HepG2 (cell line): ENCODE results near the gene MED12L. TPM values are rescaled to one million over a fixed set of nuclear protein-coding genes. Genes with fewer than 3 reads are reported as not detected.

ENCODE experiments used
- ATAC-seq: fragments of 200-7000 bp; cut with Tn5 transposase; 3 replicates; pipeline ENCODE4 v1.9.1; 2020; ENCODE audit warnings: mild to moderate bottlenecking, moderate library complexity
- BruUV-seq: library from RNA; stranded (reverse); fragments of 400-500 nt; replicated peaks from 2 replicates; lab custom pipeline; 2021; lab: Mats Ljungman, UMichigan
- CTCF ChIA-PET: fragments of 300-600 bp; formaldehyde crosslinking; extraction: SDS; loops from one replicate; lab custom pipeline; 2021; ENCODE audit warnings: low total read pairs, inconsistent platforms, low intra/inter-chr PET ratio; lab: Yijun Ruan, JAX
- POLR2A ChIA-PET: fragments of 350-600 bp; sonication (Branson Sonifier 250); formaldehyde crosslinking; loops from one replicate; lab custom pipeline; 2020; ENCODE audit warnings: antibody characterized with exemption, inconsistent platforms; lab: Yijun Ruan, JAX
- DNase-seq: peaks from one replicate; pipeline ENCODE4 v3.0.0-alpha.2; 2015; ENCODE audit warnings: low spot score
- FAIRE-seq: peaks from 3 replicates; lab custom pipeline; 2011; peaks lifted over from hg19 to GRCh38; lab: Jason Lieb, UNC
- H2AFZ ChIP-seq: one replicate; pipeline ENCODE4 v1.6.1; 2011; ENCODE audit warnings: low read length, inconsistent platforms
- H3K27ac ChIP-seq: fragments of 300-600 bp; 3 replicates; pipeline ENCODE4 v1.8.0; 2011; ENCODE audit warnings: mixed run types, mild to moderate bottlenecking, mixed read lengths, low read length, inconsistent platforms; ENCODE audit not compliant: insufficient read depth; ENCODE audit errors: extremely low read length
- H3K27me3 ChIP-seq, 2 experiments: fragments of 200-600 bp in 1 of 2; 2 replicates in 1 of 2; 3 replicates in 1 of 2; pipeline versions ENCODE4 v1.6.0 to v1.8.0; 2011; ENCODE audit warnings: low read length in 2 of 2, mild to moderate bottlenecking in 2 of 2, moderate library complexity in 2 of 2, inconsistent platforms in 1 of 2; ENCODE audit not compliant: insufficient read depth in 2 of 2, control insufficient read depth in 1 of 2
- H3K36me3 ChIP-seq, 2 experiments: fragments of 200-600 bp in 1 of 2; replicated peaks in 1 of 2; 2 replicates in 1 of 2; 3 replicates in 1 of 2; pipeline versions ENCODE4 v1.5.1 to v1.8.0; 2011; ENCODE audit warnings: low read length in 2 of 2, inconsistent platforms in 1 of 2; ENCODE audit not compliant: insufficient read depth in 2 of 2, control insufficient read depth in 1 of 2
- H3K4me1 ChIP-seq: 2 replicates; pipeline ENCODE4 v1.5.1; 2012; ENCODE audit warnings: low read length, inconsistent platforms; ENCODE audit not compliant: insufficient read depth
- H3K4me2 ChIP-seq: 2 replicates; pipeline ENCODE4 v1.6.0; 2011; ENCODE audit warnings: low read depth, low read length, inconsistent platforms
- H3K4me3 ChIP-seq, 3 experiments: fragments of 200-600 bp in 1 of 3; sonication (generic), shearing (Covaris generic) in 1 of 3; replicated peaks in 1 of 3; 2 replicates each; pipeline ENCODE4 v1.5.1; 2011 to 2016; ENCODE audit warnings: low read length in 3 of 3, inconsistent platforms in 2 of 3, low read depth in 2 of 3, mild to moderate bottlenecking in 2 of 3, control low read depth in 1 of 3, mixed read lengths in 1 of 3; ENCODE audit not compliant: insufficient read depth in 1 of 3
- H3K79me2 ChIP-seq: one replicate; pipeline ENCODE4 v1.6.1; 2011; ENCODE audit warnings: low read length, inconsistent platforms; ENCODE audit not compliant: insufficient read depth
- H3K9ac ChIP-seq: 2 replicates; pipeline ENCODE4 v1.6.0; 2011; ENCODE audit warnings: mild to moderate bottlenecking, low read depth, low read length, inconsistent platforms; ENCODE audit not compliant: insufficient read depth
- H3K9me3 ChIP-seq: 2 replicates; pipeline ENCODE4 v1.5.1; 2012; ENCODE audit warnings: mild to moderate bottlenecking, low read length
- H4K20me1 ChIP-seq: 2 replicates; pipeline ENCODE4 v1.6.0; 2011; ENCODE audit warnings: inconsistent platforms, mild to moderate bottlenecking, low read length, moderate library complexity; ENCODE audit not compliant: insufficient read depth
- ATF7 ChIP-seq, 2 experiments: fragments of 450-650 bp in 1 of 2; sonication (generic) in 1 of 2; formaldehyde crosslinking in 1 of 2; IDR thresholded peaks; 2 replicates each; pipeline versions ENCODE4 v1.4.0 to v1.6.1; 2016 to 2020; ENCODE audit warnings: antibody characterized with exemption in 1 of 2, mild to moderate bottlenecking in 1 of 2, missing genetic modification reagents in 1 of 2
- ATF7-NPFF ChIP-seq: sonication (generic); formaldehyde crosslinking; IDR thresholded peaks from 2 replicates; pipeline ENCODE4 v1.8.1; 2023; ENCODE audit warnings: mild to moderate bottlenecking, low read depth, missing genetic modification reagents, moderate library complexity
- CC2D1A ChIP-seq: sonication (generic); formaldehyde crosslinking; IDR thresholded peaks from 2 replicates; pipeline ENCODE4 v1.8.1; 2023; ENCODE audit warnings: mild to moderate bottlenecking, missing genetic modification reagents
- CENPBD1 ChIP-seq: sonication (generic); formaldehyde crosslinking; IDR thresholded peaks from 2 replicates; pipeline ENCODE4 v1.8.0; 2022; ENCODE audit warnings: missing genetic modification reagents, low read depth, mild to moderate bottlenecking, borderline replicate concordance
- HOMEZ ChIP-seq: IDR thresholded peaks from 2 replicates; pipeline ENCODE4 v1.6.1; 2016; ENCODE audit warnings: low read depth
- PAXIP1 ChIP-seq: sonication (generic); formaldehyde crosslinking; conservative IDR thresholded peaks from 2 replicates; pipeline ENCODE4 v1.4.0; 2020; ENCODE audit warnings: mild to moderate bottlenecking, missing genetic modification reagents, moderate library complexity
- ZBTB42 ChIP-seq: sonication (generic); formaldehyde crosslinking; IDR thresholded peaks from 2 replicates; pipeline ENCODE4 v1.5.0; 2020; ENCODE audit warnings: mild to moderate bottlenecking, missing genetic modification reagents
- ZNF367 ChIP-seq: sonication (generic); formaldehyde crosslinking; IDR thresholded peaks from 2 replicates; pipeline ENCODE4 v1.4.0; 2020; ENCODE audit warnings: missing genetic modification reagents, borderline replicate concordance
- ZNF704 ChIP-seq: sonication (generic); formaldehyde crosslinking; IDR thresholded peaks from 2 replicates; pipeline ENCODE4 v1.8.1; 2023; ENCODE audit warnings: mild to moderate bottlenecking, inconsistent platforms, moderate library complexity, missing genetic modification reagents, borderline replicate concordance
- ZSCAN20 ChIP-seq: sonication (generic); formaldehyde crosslinking; IDR thresholded peaks from 2 replicates; pipeline ENCODE4 v1.4.0; 2020; ENCODE audit warnings: missing genetic modification reagents, mild to moderate bottlenecking, borderline replicate concordance
- WGBS: methylation state at CpG from one replicate; pipeline ENCODE4 v1.1.6; 2017; ENCODE audit warnings: low lambda C conversion rate; 5-methylcytosine and 5-hydroxymethylcytosine counted together
- in situ Hi-C: cut with HindIII; loops from 2 replicates; pipeline ENCODE4 v1.10.0; 2017; ENCODE audit warnings: low pct_unique_long_range_greater_than_20kb; ENCODE audit not compliant: extremely low pct_ligation_motif_present
- intact Hi-C: fragments of 100-400 bp; cut with micrococcal nuclease; formaldehyde crosslinking; loops from one replicate; pipeline ENCODE4 v1.10.0; 2022; ENCODE audit not compliant: unreplicated experiment
- polyA plus RNA-seq, 8 experiments: library from polyadenylated mRNA; depleted of rRNA in 3 of 8; stranded (reverse) in 7 of 8; unstranded in 1 of 8; fragments of >200 nt; fragmentation: Illumina TruSeq in 4 of 8; extraction: Trizol in 4 of 8; gene quantifications; 2 replicates each; pipeline versions ENCODE4 v1.2.1 to v1.2.3, GENCODE V29; 2011 to 2016; ENCODE audit warnings: low read depth in 4 of 8, missing spikeins in 1 of 8, mixed read lengths in 1 of 8; ENCODE audit not compliant: insufficient read depth in 1 of 8
- total RNA-seq, 5 experiments: library from RNA; depleted of rRNA; stranded (reverse); fragments of >200 nt; fragmentation: Illumina TruSeq; extraction: Trizol; gene quantifications; 2 replicates each; pipeline ENCODE4 v1.2.3, GENCODE V29; 2016; ENCODE audit warnings: low read depth in 1 of 5

Gene MED12L
- total and polyA plus RNA-seq, 2 of the 13 experiments (the other 11 are each of a cell fraction or from before 2014, with no cell fraction given), result 0.07 to 0.64 TPM

GRCh38 chr3:151100076-151100475, 14.6 kb downstream of the MED12L start:
- no peaks in the 10 kb centered on the region for H3K4me1 ChIP-seq

More at GRCh38 chr3:151100076-151100475, 14.6 kb downstream of the MED12L start:
- intact Hi-C loops (no loop called here), in situ Hi-C loops (no loop called here)
- BruUV-seq, result no TSS peak
- no peak overlapping the region for H3K4me3 ChIP-seq
- no peak overlapping the region for H3K9ac ChIP-seq
- ATAC-seq (no peak), DNase-seq (no peak), FAIRE-seq (no peak)
- no peak overlapping the region for H3K4me2 ChIP-seq
- H4K20me1 ChIP-seq, result no peaks in the 10 kb centered on the region
- H2AFZ ChIP-seq, result no peak overlapping the region
- H3K9me3 ChIP-seq, result no peaks in the 10 kb centered on the region
- H3K79me2 ChIP-seq, result no peaks in the 10 kb centered on the region
- no peak overlapping the region for H3K27ac ChIP-seq
- TF ChIP-seq ZBTB42 (CRISPR knock-in tag) (no peak), HOMEZ (CRISPR knock-in tag) (no peak), ZNF367 (no peak), CENPBD1 (CRISPR knock-in tag) (no peak), ATF7-NPFF (no peak), PAXIP1 (CRISPR knock-in tag) (no peak), ATF7 (IDR thresholded peaks at IDR 0.05) (no peak), ATF7 (CRISPR knock-in tag; IDR thresholded peaks at IDR 0.05) (no peak), ZNF704 (no peak), ZSCAN20 (CRISPR knock-in tag) (no peak), CC2D1A (CRISPR knock-in tag) (no peak)
- 7% methylated on average over 1 of the region's 1 CpG for WGBS
- ChIA-PET CTCF (no interaction called here), POLR2A (no interaction called here)
- no peaks in the 10 kb centered on the region for H3K27me3 ChIP-seq
- no peaks in the 10 kb centered on the region for H3K36me3 ChIP-seq
